Superior temporal gyrus (tissue), 1 donor: Measurements from ENCODE around the gene OR51T1.

Experiments
- DNase-seq: peaks from one replicate; pipeline ENCODE4 v3.0.0-alpha.2; 2016; ENCODE audit errors: extremely low spot score

OR51T1 gene

GRCh38 chr11:4926608-4927007 lies 44.9 kb downstream of the OR51T1 start:
- no peak for DNase-seq
